Endodermal cell (in vitro differentiated cells): Measurements from ENCODE around the gene MAPK8. TPM values are rescaled to one million over a fixed set of nuclear protein-coding genes. Genes with fewer than 3 reads are reported as not detected.

Experiments used
- DNase-seq: peaks from one replicate; pipeline ENCODE4 v3.0.0-alpha.2; 2017
- H3K27ac ChIP-seq: 2 replicates; pipeline ENCODE4 v1.5.1; 2013; ENCODE audit warnings: mild to moderate bottlenecking, low read depth, low read length, moderate library complexity
- H3K27me3 ChIP-seq: 2 replicates; pipeline ENCODE4 v1.6.1; 2013; ENCODE audit warnings: mild to moderate bottlenecking, low read length, moderate library complexity; ENCODE audit not compliant: insufficient read depth, control insufficient read depth, poor library complexity, severe bottlenecking
- H3K36me3 ChIP-seq: 2 replicates; pipeline ENCODE4 v1.7.0; 2013; ENCODE audit warnings: mild to moderate bottlenecking, low read length, moderate library complexity; ENCODE audit not compliant: control insufficient read depth, insufficient read depth
- H3K4me1 ChIP-seq: one replicate; pipeline ENCODE4 v1.7.0; 2013; ENCODE audit warnings: low read length; ENCODE audit not compliant: control insufficient read depth, insufficient read depth
- H3K4me3 ChIP-seq: 2 replicates; pipeline ENCODE4 v1.5.1; 2013; ENCODE audit warnings: mild to moderate bottlenecking, low read length, moderate library complexity
- H3K9ac ChIP-seq: 2 replicates; pipeline ENCODE4 v1.6.1; 2013; ENCODE audit warnings: mild to moderate bottlenecking, low read length, moderate library complexity; ENCODE audit not compliant: poor library complexity, severe bottlenecking; ENCODE audit errors: extremely low read depth
- H3K9me3 ChIP-seq: 2 replicates; pipeline ENCODE4 v1.6.1; 2013; ENCODE audit warnings: mild to moderate bottlenecking, low read length, moderate library complexity; ENCODE audit not compliant: control insufficient read depth
- H3K27ac Mint-ChIP-seq: 2 replicates; pipeline ENCODE4 v1.8.0; 2020; ENCODE audit warnings: mixed read lengths
- H3K27me3 Mint-ChIP-seq: 2 replicates; pipeline ENCODE4 v1.8.0; 2021; ENCODE audit warnings: mild to moderate bottlenecking, mixed read lengths; ENCODE audit not compliant: insufficient read depth
- H3K36me3 Mint-ChIP-seq: 2 replicates; pipeline ENCODE4 v1.8.0; 2020; ENCODE audit warnings: low read depth, mixed read lengths
- H3K4me1 Mint-ChIP-seq: 2 replicates; pipeline ENCODE4 v1.8.0; 2020; ENCODE audit warnings: mixed read lengths
- H3K4me3 Mint-ChIP-seq: 2 replicates; pipeline ENCODE4 v1.8.0; 2020; ENCODE audit warnings: mild to moderate bottlenecking, moderate library complexity, mixed read lengths
- H3K9me3 Mint-ChIP-seq: 2 replicates; pipeline ENCODE4 v1.8.0; 2020; ENCODE audit warnings: mild to moderate bottlenecking, mixed read lengths
- WGBS, 2 experiments: methylation state at CpG; one replicate each; pipeline versions ENCODE4 v1.1.5 to v1.1.7; 2013; ENCODE audit warnings: missing lambda C conversion rate in 2 of 2, mixed read lengths in 1 of 2; ENCODE audit not compliant: insufficient coverage in 1 of 2, insufficient read length in 1 of 2; 5-methylcytosine and 5-hydroxymethylcytosine counted together
- total RNA-seq, 2 donors: library from RNA; stranded (reverse); fragmentation: NEBNext Ultra II Directional in 1 of 2; extraction: Animal tissue kit (Norgen Biotek cat#: 25700) in 1 of 2; gene quantifications; 2 replicates in 1 of 2; 3 replicates in 1 of 2; pipeline ENCODE4 v1.2.1, GENCODE V29; 2021
- TF ChIP-seq, protein P1 (sequence below): fragments of 200-600 bp; sonication (generic); conservative IDR thresholded peaks from 2 replicates; pipeline ENCODE4 v1.5.0; 2021; ENCODE audit warnings: antibody characterized with exemption, mild to moderate bottlenecking

MAPK8 gene
- total RNA-seq, 2 donors from 2014 or later, result 84.2 to 146 TPM

DNA sequence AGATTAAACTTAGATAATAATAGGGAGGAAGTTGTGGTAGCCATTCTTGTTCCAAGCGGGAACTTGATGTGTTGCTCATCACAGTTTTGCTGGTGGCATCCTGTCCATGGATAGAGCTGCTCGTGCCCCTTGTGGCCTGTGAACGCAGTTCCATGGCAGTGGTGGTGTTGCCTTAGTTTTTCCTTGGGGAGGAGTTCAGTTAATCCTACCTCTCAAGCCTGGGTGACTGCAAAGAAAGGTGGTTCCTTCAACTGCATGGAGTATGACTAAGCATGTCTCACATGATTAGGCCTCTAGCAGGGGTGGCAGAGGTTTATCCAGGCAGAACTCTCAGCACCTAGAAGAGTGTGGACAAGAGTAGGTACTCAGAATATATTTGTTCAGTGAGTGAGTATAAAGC is 99.7 kb downstream of the MAPK8 start:
- no peak overlapping the region for H3K27ac ChIP-seq
- H3K9ac ChIP-seq, result no peak overlapping the region
- no peak overlapping the region for H3K4me3 Mint-ChIP-seq
- peaks cover 22% of the 10 kb centered on the region for H3K36me3 Mint-ChIP-seq
- no peak overlapping the region for H3K4me3 ChIP-seq
- TF ChIP-seq, protein P1, sequence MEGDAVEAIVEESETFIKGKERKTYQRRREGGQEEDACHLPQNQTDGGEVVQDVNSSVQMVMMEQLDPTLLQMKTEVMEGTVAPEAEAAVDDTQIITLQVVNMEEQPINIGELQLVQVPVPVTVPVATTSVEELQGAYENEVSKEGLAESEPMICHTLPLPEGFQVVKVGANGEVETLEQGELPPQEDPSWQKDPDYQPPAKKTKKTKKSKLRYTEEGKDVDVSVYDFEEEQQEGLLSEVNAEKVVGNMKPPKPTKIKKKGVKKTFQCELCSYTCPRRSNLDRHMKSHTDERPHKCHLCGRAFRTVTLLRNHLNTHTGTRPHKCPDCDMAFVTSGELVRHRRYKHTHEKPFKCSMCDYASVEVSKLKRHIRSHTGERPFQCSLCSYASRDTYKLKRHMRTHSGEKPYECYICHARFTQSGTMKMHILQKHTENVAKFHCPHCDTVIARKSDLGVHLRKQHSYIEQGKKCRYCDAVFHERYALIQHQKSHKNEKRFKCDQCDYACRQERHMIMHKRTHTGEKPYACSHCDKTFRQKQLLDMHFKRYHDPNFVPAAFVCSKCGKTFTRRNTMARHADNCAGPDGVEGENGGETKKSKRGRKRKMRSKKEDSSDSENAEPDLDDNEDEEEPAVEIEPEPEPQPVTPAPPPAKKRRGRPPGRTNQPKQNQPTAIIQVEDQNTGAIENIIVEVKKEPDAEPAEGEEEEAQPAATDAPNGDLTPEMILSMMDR, result peak; percentile 52
- H3K4me1 ChIP-seq, result peaks cover 5% of the 10 kb centered on the region
- no peaks in the 10 kb centered on the region for H3K27me3 ChIP-seq
- H3K4me1 Mint-ChIP-seq, result peaks cover 12% of the 10 kb centered on the region
- DNase-seq, result peak; percentile 57
- H3K9me3 ChIP-seq, result peaks cover 10% of the 10 kb centered on the region
- WGBS, 2 experiments, result 77 to 80% methylated on average over 1 to 3 of the region's 3 CpGs
- H3K9me3 Mint-ChIP-seq, result no peaks in the 10 kb centered on the region
- peaks cover 22% of the 10 kb centered on the region for H3K36me3 ChIP-seq
- H3K27me3 Mint-ChIP-seq, result no peaks in the 10 kb centered on the region
- no peak overlapping the region for H3K27ac Mint-ChIP-seq

- peaks cover 26% of the 10 kb centered on the region for H3K36me3 ChIP-seq
- H3K27ac Mint-ChIP-seq, result no peak overlapping the region
- peaks cover 1% of the 10 kb centered on the region for H3K4me1 ChIP-seq
- no peak overlapping the region for H3K9ac ChIP-seq
- H3K27ac ChIP-seq, result no peak overlapping the region
- 90 to 100% methylated on average over 1 to 4 of the region's 4 CpGs for WGBS, 2 experiments
- no peaks in the 10 kb centered on the region for H3K27me3 ChIP-seq
- peaks cover 7% of the 10 kb centered on the region for H3K4me1 Mint-ChIP-seq
- H3K9me3 Mint-ChIP-seq, result peaks cover 2% of the 10 kb centered on the region
- TF ChIP-seq, protein P1, result no peak
- no peaks in the 10 kb centered on the region for H3K27me3 Mint-ChIP-seq
- H3K9me3 ChIP-seq, result peaks cover 14% of the 10 kb centered on the region
- DNase-seq, result no peak
- peaks cover 26% of the 10 kb centered on the region for H3K36me3 Mint-ChIP-seq
- no peak overlapping the region for H3K4me3 Mint-ChIP-seq
- no peak overlapping the region for H3K4me3 ChIP-seq
These were observed 100.2 kb downstream of the MAPK8 start for GRCh38 chr10:48406658-48407057.

GRCh38 chr10:48410503-48410902 is 104.0 kb downstream of the MAPK8 start:
- TF ChIP-seq, protein P1, result no peak
- Mint-ChIP-seq H3K27ac (no peak overlapping the region), H3K4me3 (no peak overlapping the region), H3K9me3 (peaks cover 14% of the 10 kb centered on the region), H3K27me3 (no peaks in the 10 kb centered on the region), H3K4me1 (peaks cover 9% of the 10 kb centered on the region), H3K36me3 (peaks cover 44% of the 10 kb centered on the region)
- Histone ChIP-seq H3K4me1 (no peaks in the 10 kb centered on the region), H3K9ac (no peak overlapping the region), H3K36me3 (peaks cover 42% of the 10 kb centered on the region), H3K4me3 (no peak overlapping the region), H3K9me3 (peaks cover 28% of the 10 kb centered on the region), H3K27ac (no peak overlapping the region), H3K27me3 (no peaks in the 10 kb centered on the region)
- DNase-seq, result no peak
- 97% methylated on average over 6 of the region's 6 CpGs; no CpG with 5 or more reads in 1 of the 2 experiments for WGBS, 2 experiments
